HEK293T (cell line): Measurements from ENCODE around the gene CHD5.

Experiments used
- BHLHE40 ChIP-seq: fragments of 450-650 bp; IDR thresholded peaks from 2 replicates; pipeline ENCODE4 v1.6.1; 2016; ENCODE audit warnings: mild to moderate bottlenecking, moderate library complexity, borderline replicate concordance
- CTBP1 ChIP-seq: fragments of 450-650 bp; IDR thresholded peaks from 2 replicates; pipeline ENCODE4 v1.6.1; 2016; ENCODE audit warnings: borderline replicate concordance
- ELF4 ChIP-seq: fragments of 450-650 bp; IDR thresholded peaks from 2 replicates; pipeline ENCODE4 v1.6.1; 2017; ENCODE audit warnings: antibody characterized with exemption
- FOXA1 ChIP-seq: fragments of 450-650 bp; IDR thresholded peaks from 2 replicates; pipeline ENCODE4 v1.6.1; 2016; ENCODE audit warnings: mild to moderate bottlenecking
- FOXM1 ChIP-seq: fragments of 450-650 bp; IDR thresholded peaks from 2 replicates; pipeline ENCODE4 v1.6.1; 2017; ENCODE audit warnings: mild to moderate bottlenecking, borderline replicate concordance
- HDGF ChIP-seq: fragments of 450-650 bp; IDR thresholded peaks from 2 replicates; pipeline ENCODE4 v1.6.1; 2017; ENCODE audit warnings: antibody characterized with exemption, borderline replicate concordance
- L3MBTL2 ChIP-seq: fragments of 450-650 bp; conservative IDR thresholded peaks from 2 replicates; pipeline ENCODE4 v1.6.1; 2016; ENCODE audit warnings: mild to moderate bottlenecking
- LEF1 ChIP-seq: fragments of 450-650 bp; IDR thresholded peaks from 2 replicates; pipeline ENCODE4 v1.6.1; 2017; ENCODE audit warnings: mild to moderate bottlenecking, borderline replicate concordance
- NFRKB ChIP-seq: fragments of 450-650 bp; IDR thresholded peaks from 2 replicates; pipeline ENCODE4 v1.6.1; 2016; ENCODE audit warnings: mild to moderate bottlenecking, moderate library complexity
- SP1 ChIP-seq: fragments of 450-650 bp; IDR thresholded peaks from 2 replicates; pipeline ENCODE4 v1.6.1; 2017
- SUZ12 ChIP-seq: fragments of 450-650 bp; IDR thresholded peaks from 2 replicates; pipeline ENCODE4 v1.6.1; 2016; ENCODE audit warnings: mild to moderate bottlenecking

- TF ChIP-seq NFRKB (no peak), L3MBTL2 (no peak), ELF4 (no peak), FOXA1 (no peak), SUZ12 (no peak), SP1 (no peak), FOXM1 (no peak), HDGF (no peak), LEF1 (no peak), BHLHE40 (no peak), CTBP1 (no peak)
Observed at GRCh38 chr1:6103111-6103853, 76.8 kb downstream of the CHD5 start.
